GM12878 (cell line): ENCODE data around the gene ZNF888. TPM values are rescaled to one million over a fixed set of nuclear protein-coding genes. Genes with fewer than 3 reads are reported as not detected.

ENCODE experiments used
- CBFB ChIP-seq: IDR thresholded peaks from 2 replicates; pipeline ENCODE4 v1.6.1; 2016; ENCODE audit warnings: antibody characterized with exemption, low read depth
- FOXK2 ChIP-seq: fragments of 450-650 bp; IDR thresholded peaks from 2 replicates; pipeline ENCODE4 v1.6.1; 2017; ENCODE audit warnings: mild to moderate bottlenecking, moderate library complexity
- IKZF1 ChIP-seq: fragments of 450-650 bp; conservative IDR thresholded peaks from 2 replicates; pipeline ENCODE4 v1.6.1; 2017; ENCODE audit warnings: antibody characterized with exemption, mild to moderate bottlenecking
- MTA2 ChIP-seq: fragments of 450-650 bp; IDR thresholded peaks from 2 replicates; pipeline ENCODE4 v1.6.1; 2016; ENCODE audit warnings: low read depth, mild to moderate bottlenecking, moderate library complexity
- MYB ChIP-seq: fragments of 150-350 bp; IDR thresholded peaks from 2 replicates; pipeline ENCODE4 v1.6.1; 2014; ENCODE audit warnings: mild to moderate bottlenecking, low read depth, low read length, borderline replicate concordance
- NRF1 ChIP-seq: conservative IDR thresholded peaks from 2 replicates; pipeline ENCODE4 v1.6.1; 2011; ENCODE audit warnings: mild to moderate bottlenecking, low read depth, low read length, improper control_type of control experiment
- RCOR1 ChIP-seq: conservative IDR thresholded peaks from 2 replicates; pipeline ENCODE4 v1.6.1; 2012; ENCODE audit warnings: low read depth, low read length, improper control_type of control experiment
- SKIL ChIP-seq: fragments of 450-650 bp; IDR thresholded peaks from 2 replicates; pipeline ENCODE4 v1.6.1; 2017; ENCODE audit warnings: mild to moderate bottlenecking, low read depth, inconsistent platforms; ENCODE audit not compliant: poor library complexity, severe bottlenecking
- SP1 ChIP-seq: IDR thresholded peaks from one replicate; pipeline ENCODE4 v1.6.1; 2011; ENCODE audit warnings: low read depth, low read length
- WRNIP1 ChIP-seq: IDR thresholded peaks from 2 replicates; pipeline ENCODE4 v1.6.1; 2011; ENCODE audit warnings: low read depth, low read length, improper control_type of control experiment, borderline replicate concordance
- YBX1 ChIP-seq: fragments of 450-650 bp; IDR thresholded peaks from 2 replicates; pipeline ENCODE4 v1.6.1; 2016; ENCODE audit warnings: antibody characterized with exemption
- YY1 ChIP-seq: IDR thresholded peaks from 2 replicates; pipeline ENCODE4 v1.6.1; 2011; ENCODE audit warnings: low read depth, mild to moderate bottlenecking, low read length
- ZNF207 ChIP-seq: fragments of 450-650 bp; IDR thresholded peaks from 2 replicates; pipeline ENCODE4 v1.6.1; 2014; ENCODE audit warnings: antibody characterized with exemption, mild to moderate bottlenecking, borderline replicate concordance
- ZNF24 ChIP-seq: fragments of 450-650 bp; IDR thresholded peaks from 2 replicates; pipeline ENCODE4 v1.6.1; 2017; ENCODE audit warnings: antibody characterized with exemption, mild to moderate bottlenecking
- ZNF274 ChIP-seq: IDR thresholded peaks from one replicate; pipeline ENCODE4 v1.8.0; 2011; ENCODE audit not compliant: insufficient read length, insufficient read depth
- polyA plus RNA-seq, 11 experiments: library from polyadenylated mRNA; depleted of rRNA in 4 of 11; unstranded in 6 of 11; stranded (reverse) in 5 of 11; fragments of >200 nt; fragmentation: Nextera tagmentation in 4 of 11; fragmentation: Illumina TruSeq in 1 of 11; extraction: Ambion mirVana in 4 of 11; extraction: Trizol in 1 of 11; gene quantifications; 1 replicate in 1 of 11; 2 replicates in 10 of 11; pipeline versions ENCODE4 v1.2.1 to v1.2.3, GENCODE V29; 2011 to 2016; ENCODE audit warnings: inconsistent platforms in 2 of 11, missing spikeins in 2 of 11, low read depth in 1 of 11
- total RNA-seq, 4 experiments: library from RNA; depleted of rRNA in 3 of 4; stranded (reverse); fragments of >200 nt in 3 of 4; fragmentation: Illumina TruSeq in 1 of 4; extraction: Trizol in 1 of 4; gene quantifications; 2 replicates each; pipeline versions ENCODE4 v1.2.1 to v1.2.3, GENCODE V29; 2013 to 2021
- TF ChIP-seq, protein P1 (sequence below): fragments of 450-650 bp; IDR thresholded peaks from 2 replicates; pipeline ENCODE4 v1.6.1; 2017; ENCODE audit warnings: mild to moderate bottlenecking, moderate library complexity
- TF ChIP-seq, protein P2 (sequence below): fragments of 450-650 bp; IDR thresholded peaks from 2 replicates; pipeline ENCODE4 v1.6.1; 2016; ENCODE audit warnings: mild to moderate bottlenecking, moderate library complexity, borderline replicate concordance
- TF ChIP-seq, protein P3 (sequence below): fragments of 450-650 bp; IDR thresholded peaks from 2 replicates; pipeline ENCODE4 v1.6.1; 2016; ENCODE audit warnings: mild to moderate bottlenecking

The ZNF888 gene
- total and polyA plus RNA-seq, 10 of the 15 experiments (the other 5 are each of a cell fraction or from before 2014, with no cell fraction given) = 0.26 to 4.3 (median 2.7) TPM

- TF ChIP-seq, protein P1, sequence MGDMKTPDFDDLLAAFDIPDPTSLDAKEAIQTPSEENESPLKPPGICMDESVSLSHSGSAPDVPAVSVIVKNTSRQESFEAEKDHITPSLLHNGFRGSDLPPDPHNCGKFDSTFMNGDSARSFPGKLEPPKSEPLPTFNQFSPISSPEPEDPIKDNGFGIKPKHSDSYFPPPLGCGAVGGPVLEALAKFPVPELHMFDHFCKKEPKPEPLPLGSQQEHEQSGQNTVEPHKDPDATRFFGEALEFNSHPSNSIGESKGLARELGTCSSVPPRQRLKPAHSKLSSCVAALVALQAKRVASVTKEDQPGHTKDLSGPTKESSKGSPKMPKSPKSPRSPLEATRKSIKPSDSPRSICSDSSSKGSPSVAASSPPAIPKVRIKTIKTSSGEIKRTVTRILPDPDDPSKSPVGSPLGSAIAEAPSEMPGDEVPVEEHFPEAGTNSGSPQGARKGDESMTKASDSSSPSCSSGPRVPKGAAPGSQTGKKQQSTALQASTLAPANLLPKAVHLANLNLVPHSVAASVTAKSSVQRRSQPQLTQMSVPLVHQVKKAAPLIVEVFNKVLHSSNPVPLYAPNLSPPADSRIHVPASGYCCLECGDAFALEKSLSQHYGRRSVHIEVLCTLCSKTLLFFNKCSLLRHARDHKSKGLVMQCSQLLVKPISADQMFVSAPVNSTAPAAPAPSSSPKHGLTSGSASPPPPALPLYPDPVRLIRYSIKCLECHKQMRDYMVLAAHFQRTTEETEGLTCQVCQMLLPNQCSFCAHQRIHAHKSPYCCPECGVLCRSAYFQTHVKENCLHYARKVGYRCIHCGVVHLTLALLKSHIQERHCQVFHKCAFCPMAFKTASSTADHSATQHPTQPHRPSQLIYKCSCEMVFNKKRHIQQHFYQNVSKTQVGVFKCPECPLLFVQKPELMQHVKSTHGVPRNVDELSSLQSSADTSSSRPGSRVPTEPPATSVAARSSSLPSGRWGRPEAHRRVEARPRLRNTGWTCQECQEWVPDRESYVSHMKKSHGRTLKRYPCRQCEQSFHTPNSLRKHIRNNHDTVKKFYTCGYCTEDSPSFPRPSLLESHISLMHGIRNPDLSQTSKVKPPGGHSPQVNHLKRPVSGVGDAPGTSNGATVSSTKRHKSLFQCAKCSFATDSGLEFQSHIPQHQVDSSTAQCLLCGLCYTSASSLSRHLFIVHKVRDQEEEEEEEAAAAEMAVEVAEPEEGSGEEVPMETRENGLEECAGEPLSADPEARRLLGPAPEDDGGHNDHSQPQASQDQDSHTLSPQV = no peak
- TF ChIP-seq YY1 = 0 out of 2 replicates have a peak, but pooled peaks have one; percentile 23
- TF ChIP-seq IKZF1 = 0 out of 2 replicates have a peak, but pooled peaks have one; percentile 21
- no peak for TF ChIP-seq ZNF274
- TF ChIP-seq FOXK2 = no peak
- no peak; the same call in 1 of the 2 replicates for TF ChIP-seq CBFB
- TF ChIP-seq ZNF24 = no peak
- TF ChIP-seq, protein P2, sequence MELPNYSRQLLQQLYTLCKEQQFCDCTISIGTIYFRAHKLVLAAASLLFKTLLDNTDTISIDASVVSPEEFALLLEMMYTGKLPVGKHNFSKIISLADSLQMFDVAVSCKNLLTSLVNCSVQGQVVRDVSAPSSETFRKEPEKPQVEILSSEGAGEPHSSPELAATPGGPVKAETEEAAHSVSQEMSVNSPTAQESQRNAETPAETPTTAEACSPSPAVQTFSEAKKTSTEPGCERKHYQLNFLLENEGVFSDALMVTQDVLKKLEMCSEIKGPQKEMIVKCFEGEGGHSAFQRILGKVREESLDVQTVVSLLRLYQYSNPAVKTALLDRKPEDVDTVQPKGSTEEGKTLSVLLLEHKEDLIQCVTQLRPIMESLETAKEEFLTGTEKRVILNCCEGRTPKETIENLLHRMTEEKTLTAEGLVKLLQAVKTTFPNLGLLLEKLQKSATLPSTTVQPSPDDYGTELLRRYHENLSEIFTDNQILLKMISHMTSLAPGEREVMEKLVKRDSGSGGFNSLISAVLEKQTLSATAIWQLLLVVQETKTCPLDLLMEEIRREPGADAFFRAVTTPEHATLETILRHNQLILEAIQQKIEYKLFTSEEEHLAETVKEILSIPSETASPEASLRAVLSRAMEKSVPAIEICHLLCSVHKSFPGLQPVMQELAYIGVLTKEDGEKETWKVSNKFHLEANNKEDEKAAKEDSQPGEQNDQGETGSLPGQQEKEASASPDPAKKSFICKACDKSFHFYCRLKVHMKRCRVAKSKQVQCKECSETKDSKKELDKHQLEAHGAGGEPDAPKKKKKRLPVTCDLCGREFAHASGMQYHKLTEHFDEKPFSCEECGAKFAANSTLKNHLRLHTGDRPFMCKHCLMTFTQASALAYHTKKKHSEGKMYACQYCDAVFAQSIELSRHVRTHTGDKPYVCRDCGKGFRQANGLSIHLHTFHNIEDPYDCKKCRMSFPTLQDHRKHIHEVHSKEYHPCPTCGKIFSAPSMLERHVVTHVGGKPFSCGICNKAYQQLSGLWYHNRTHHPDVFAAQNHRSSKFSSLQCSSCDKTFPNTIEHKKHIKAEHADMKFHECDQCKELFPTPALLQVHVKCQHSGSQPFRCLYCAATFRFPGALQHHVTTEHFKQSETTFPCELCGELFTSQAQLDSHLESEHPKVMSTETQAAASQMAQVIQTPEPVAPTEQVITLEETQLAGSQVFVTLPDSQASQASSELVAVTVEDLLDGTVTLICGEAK = peak; percentile 75; the same call in 1 of the 2 replicates
- TF ChIP-seq NRF1 = no peak
- no peak for TF ChIP-seq YBX1
- no peak for TF ChIP-seq ZNF207
- no peak for TF ChIP-seq MTA2
- TF ChIP-seq SKIL = no peak
- no peak for TF ChIP-seq WRNIP1
- TF ChIP-seq, protein P3, sequence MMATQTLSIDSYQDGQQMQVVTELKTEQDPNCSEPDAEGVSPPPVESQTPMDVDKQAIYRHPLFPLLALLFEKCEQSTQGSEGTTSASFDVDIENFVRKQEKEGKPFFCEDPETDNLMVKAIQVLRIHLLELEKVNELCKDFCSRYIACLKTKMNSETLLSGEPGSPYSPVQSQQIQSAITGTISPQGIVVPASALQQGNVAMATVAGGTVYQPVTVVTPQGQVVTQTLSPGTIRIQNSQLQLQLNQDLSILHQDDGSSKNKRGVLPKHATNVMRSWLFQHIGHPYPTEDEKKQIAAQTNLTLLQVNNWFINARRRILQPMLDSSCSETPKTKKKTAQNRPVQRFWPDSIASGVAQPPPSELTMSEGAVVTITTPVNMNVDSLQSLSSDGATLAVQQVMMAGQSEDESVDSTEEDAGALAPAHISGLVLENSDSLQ = no peak
- TF ChIP-seq RCOR1 = no peak
- peak; percentile 60 for TF ChIP-seq SP1
- TF ChIP-seq MYB = no peak
Measured at GRCh38 chr19:52962394-52963246, 39.4 kb upstream of the ZNF888 start, which contains the start of gene ZNF816 (continued).
